ENCODE data around the gene PAQR5. TPM values are rescaled to one million over a fixed set of nuclear protein-coding genes. Genes with fewer than 3 reads are reported as not detected.

The PAQR5 gene
- total RNA-seq, 1 experiment from 2014 or later = 2.0 TPM

- H3K4me1 ChIP-seq (ENCODE audit: control insufficient read depth, insufficient read depth, low read length) = peaks cover 22% of the 10 kb centered on the region; the same call in 1 of the 2 replicates
- intact Hi-C loops (cut with micrococcal nuclease; ENCODE audit: unreplicated experiment) = no loop called here
- peaks cover 32% of the 10 kb centered on the region for H3K36me3 ChIP-seq (ENCODE audit: control insufficient read depth, insufficient read depth, low read length)
- in situ Hi-C loops (cut with HindIII; ENCODE audit: low pct_unique_long_range_greater_than_20kb, low sequenced_read_pairs) = no loop called here
- TF ChIP-seq SIN3A (IDR thresholded peaks at IDR 0.05; ENCODE audit: borderline replicate concordance, insufficient read depth, low read depth, low read length) = no peak
- TF ChIP-seq, protein P1, sequence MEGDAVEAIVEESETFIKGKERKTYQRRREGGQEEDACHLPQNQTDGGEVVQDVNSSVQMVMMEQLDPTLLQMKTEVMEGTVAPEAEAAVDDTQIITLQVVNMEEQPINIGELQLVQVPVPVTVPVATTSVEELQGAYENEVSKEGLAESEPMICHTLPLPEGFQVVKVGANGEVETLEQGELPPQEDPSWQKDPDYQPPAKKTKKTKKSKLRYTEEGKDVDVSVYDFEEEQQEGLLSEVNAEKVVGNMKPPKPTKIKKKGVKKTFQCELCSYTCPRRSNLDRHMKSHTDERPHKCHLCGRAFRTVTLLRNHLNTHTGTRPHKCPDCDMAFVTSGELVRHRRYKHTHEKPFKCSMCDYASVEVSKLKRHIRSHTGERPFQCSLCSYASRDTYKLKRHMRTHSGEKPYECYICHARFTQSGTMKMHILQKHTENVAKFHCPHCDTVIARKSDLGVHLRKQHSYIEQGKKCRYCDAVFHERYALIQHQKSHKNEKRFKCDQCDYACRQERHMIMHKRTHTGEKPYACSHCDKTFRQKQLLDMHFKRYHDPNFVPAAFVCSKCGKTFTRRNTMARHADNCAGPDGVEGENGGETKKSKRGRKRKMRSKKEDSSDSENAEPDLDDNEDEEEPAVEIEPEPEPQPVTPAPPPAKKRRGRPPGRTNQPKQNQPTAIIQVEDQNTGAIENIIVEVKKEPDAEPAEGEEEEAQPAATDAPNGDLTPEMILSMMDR (IDR thresholded peaks at IDR 0.05) = no peak
- TF ChIP-seq REST (IDR thresholded peaks at IDR 0.05; ENCODE audit: insufficient read depth in 1 of 2, low read depth in 2 of 2, low read length in 1 of 2) = no peak
- TF ChIP-seq TCF7L2 (IDR thresholded peaks at IDR 0.05; ENCODE audit: low read depth, low read length) = no peak
- no peak for TF ChIP-seq POLR2AphosphoS5 (IDR thresholded peaks at IDR 0.05; ENCODE audit: low read depth, low read length)
- H3K4me3 ChIP-seq (ENCODE audit: low read depth in 2 of 2, low read length in 2 of 2) = peak overlapping the region; percentile 65 to 84
- TSS peak; percentile 91 for BruUV-seq (replicated peaks)
- ChIA-PET CTCF (no interaction called here), POLR2A (interaction anchor here (0.9 kb wide), 1 partner anchor 36 kb away, joined by 3 read pairs; no protein-coding TSS in a partner anchor)
- peak overlapping the region; percentile 96 for H3K27ac ChIP-seq (ENCODE audit: low read length)
- DNase-seq (ENCODE audit: low read depth, low spot score) (no peak), ATAC-seq (no peak)
- no peaks in the 10 kb centered on the region for H3K9me3 ChIP-seq (ENCODE audit: control insufficient read depth, insufficient read depth, low read depth, low read length)
- no peaks in the 10 kb centered on the region for H3K27me3 ChIP-seq (ENCODE audit: control insufficient read depth, insufficient read depth, low read length)
Measured at GRCh38 chr15:69415381-69415780, 116.7 kb downstream of the PAQR5 start.

DNA sequence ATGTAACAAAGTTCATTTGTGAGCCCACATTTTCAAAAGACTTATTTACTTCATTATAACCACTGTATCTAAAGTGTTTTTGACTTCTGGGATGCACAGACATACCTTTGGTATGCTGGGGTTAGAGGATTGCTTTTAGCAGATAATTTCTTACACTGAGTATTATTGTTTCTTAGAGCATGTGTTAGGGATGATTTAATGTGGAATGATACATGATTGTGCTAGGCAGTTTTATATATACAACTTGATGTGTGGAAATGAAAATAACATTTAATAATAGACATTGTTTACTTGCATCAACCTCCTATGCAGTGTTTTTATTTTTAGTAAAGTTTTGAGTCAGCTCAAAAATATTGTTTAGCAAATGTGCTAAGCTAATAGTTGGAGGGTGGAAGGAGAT is 118.9 kb downstream of the PAQR5 start:
- Histone ChIP-seq H3K36me3 (ENCODE audit: control insufficient read depth, insufficient read depth, low read length) (peaks cover 47% of the 10 kb centered on the region), H3K4me1 (ENCODE audit: control insufficient read depth, insufficient read depth, low read length) (peaks cover 22% of the 10 kb centered on the region; the same call in 1 of the 2 replicates), H3K4me3 (ENCODE audit: low read depth in 2 of 2, low read length in 2 of 2) (no peak overlapping the region), H3K27ac (ENCODE audit: low read length) (peak overlapping the region; percentile 58), H3K9me3 (ENCODE audit: control insufficient read depth, insufficient read depth, low read depth, low read length) (no peaks in the 10 kb centered on the region), H3K27me3 (ENCODE audit: control insufficient read depth, insufficient read depth, low read length) (no peaks in the 10 kb centered on the region)
- CTCF ChIA-PET = no interaction called here
- in situ Hi-C loops (cut with HindIII; ENCODE audit: low pct_unique_long_range_greater_than_20kb, low sequenced_read_pairs) = no loop called here
- TF ChIP-seq REST (IDR thresholded peaks at IDR 0.05; ENCODE audit: insufficient read depth in 1 of 2, low read depth in 2 of 2, low read length in 1 of 2) = no peak
- TF ChIP-seq POLR2AphosphoS5 (IDR thresholded peaks at IDR 0.05; ENCODE audit: low read depth, low read length) = no peak
- TF ChIP-seq, protein P1 (IDR thresholded peaks at IDR 0.05) = no peak
- no peak for TF ChIP-seq TCF7L2 (IDR thresholded peaks at IDR 0.05; ENCODE audit: low read depth, low read length)
- TF ChIP-seq SIN3A (IDR thresholded peaks at IDR 0.05; ENCODE audit: borderline replicate concordance, insufficient read depth, low read depth, low read length) = no peak
- DNase-seq (ENCODE audit: low read depth, low spot score) = no peak
- intact Hi-C loops (cut with micrococcal nuclease; ENCODE audit: unreplicated experiment) = no loop called here
- BruUV-seq (replicated peaks) = no TSS peak
- no peak for ATAC-seq
- POLR2A ChIA-PET = no interaction called here
